Limb (tissue), 2 donors: ENCODE results near the gene STK11.
A peak's percentile ranks its signal among the peaks of the same experiment; 100 is the strongest.

Source experiments
- DNase-seq, 2 donors: peaks; one replicate each; pipeline ENCODE4 v3.0.0-alpha.2; 2016; ENCODE audit errors: extremely low spot score in 2 of 2

STK11 gene

GRCh38 chr19:1205114-1206099, at the start of gene STK11:
TSS of gene STK11 (plus strand) at chr19:1205778. CDS start at chr19:1206914, 1,136 bp downstream.
- peak; percentile 97 to 100 for DNase-seq

- no peak for DNase-seq
These were observed 49.2 kb upstream of the STK11 start for GRCh38 chr19:1156305-1156801.

- no peak for DNase-seq
These were observed 48.6 kb upstream of the STK11 start for GRCh38 chr19:1156830-1157615.

- no peak for DNase-seq
These were observed 47.4 kb upstream of the STK11 start for GRCh38 chr19:1157931-1158884.

GRCh38 chr19:1158885-1159448, 46.6 kb upstream of the STK11 start:
- DNase-seq = no peak

- DNase-seq = no peak
These were observed 45.5 kb upstream of the STK11 start for GRCh38 chr19:1159864-1160595.

GRCh38 chr19:1161716-1162115, 43.9 kb upstream of the STK11 start:
- no peak for DNase-seq

GRCh38 chr19:1162404-1163282, 42.9 kb upstream of the STK11 start:
- DNase-seq = no peak

GRCh38 chr19:1163283-1163933, 42.2 kb upstream of the STK11 start:
- no peak for DNase-seq

GRCh38 chr19:1163934-1164683, 41.5 kb upstream of the STK11 start:
- no peak for DNase-seq

- no peak for DNase-seq
These were observed 40.7 kb upstream of the STK11 start for GRCh38 chr19:1164684-1165531.

GRCh38 chr19:1166872-1167573, 38.6 kb upstream of the STK11 start:
- no peak for DNase-seq

- DNase-seq = no peak
These were observed 37.6 kb upstream of the STK11 start for GRCh38 chr19:1167687-1168571.

- DNase-seq = no peak
These were observed 36.8 kb upstream of the STK11 start for GRCh38 chr19:1168572-1169410.
